DOHH2 (cell line): Measurements from ENCODE around the gene FABP7.
"Not testable (repeated sequence)": the region's sequence is repeated elsewhere in the genome, so short reads cannot be mapped to it uniquely, and the experiment has no call there.

Source experiments
- H3F3A ChIP-seq: fragments of 200-600 bp; sonication (generic), shearing (Covaris generic); 2 replicates; pipeline ENCODE4 v1.6.0; 2016; ENCODE audit warnings: antibody characterized with exemption, mild to moderate bottlenecking; ENCODE audit not compliant: control insufficient read depth, insufficient read depth
- H3K27ac ChIP-seq: fragments of 200-600 bp; sonication (generic); 2 replicates; pipeline ENCODE4 v1.5.1; 2014; ENCODE audit warnings: low read depth, mild to moderate bottlenecking, low read length, moderate library complexity
- H3K27me3 ChIP-seq: fragments of 200-600 bp; sonication (generic); 2 replicates; pipeline ENCODE4 v1.6.1; 2014; ENCODE audit warnings: mild to moderate bottlenecking, low read length, mixed read lengths; ENCODE audit not compliant: control insufficient read depth
- H3K36me3 ChIP-seq: fragments of 200-600 bp; sonication (generic); 2 replicates; pipeline ENCODE4 v1.6.1; 2014; ENCODE audit warnings: mild to moderate bottlenecking, low read length, moderate library complexity, mixed read lengths; ENCODE audit not compliant: control insufficient read depth
- H3K4me1 ChIP-seq: fragments of 200-600 bp; sonication (generic); 2 replicates; pipeline ENCODE4 v1.6.1; 2014; ENCODE audit warnings: mild to moderate bottlenecking, low read length, mixed read lengths; ENCODE audit not compliant: control insufficient read depth
- H3K4me2 ChIP-seq: fragments of 200-600 bp; sonication (generic); 2 replicates; pipeline ENCODE4 v1.6.0; 2014; ENCODE audit warnings: mild to moderate bottlenecking, low read length, moderate library complexity
- H3K4me3 ChIP-seq: fragments of 200-600 bp; sonication (generic); 2 replicates; pipeline ENCODE4 v1.5.1; 2014; ENCODE audit warnings: mild to moderate bottlenecking, low read length, mixed read lengths
- H3K79me2 ChIP-seq: fragments of 200-600 bp; sonication (generic); 2 replicates; pipeline ENCODE4 v1.6.1; 2014; ENCODE audit warnings: mild to moderate bottlenecking, low read length, mixed read lengths; ENCODE audit not compliant: control insufficient read depth
- H3K9me2 ChIP-seq: fragments of 200-600 bp; sonication (generic); replicated peaks from 2 replicates; pipeline ENCODE4 v1.6.1; 2014; ENCODE audit warnings: mild to moderate bottlenecking, low read length, mixed read lengths; ENCODE audit not compliant: control insufficient read depth
- H3K9me3 ChIP-seq: fragments of 200-600 bp; sonication (generic); 2 replicates; pipeline ENCODE4 v1.6.1; 2014; ENCODE audit warnings: antibody characterized with exemption, low read length, mixed read lengths; ENCODE audit not compliant: control insufficient read depth, insufficient read depth
- H4K20me1 ChIP-seq: fragments of 200-600 bp; sonication (generic); 2 replicates; pipeline ENCODE4 v1.6.0; 2014; ENCODE audit warnings: low read depth, mild to moderate bottlenecking, antibody characterized with exemption, low read length, moderate library complexity; ENCODE audit not compliant: control insufficient read depth, insufficient read depth
- CTCF ChIP-seq: fragments of 200-600 bp; sonication (generic); IDR thresholded peaks from one replicate; pipeline ENCODE4 v1.5.1; 2014; ENCODE audit warnings: antibody characterized with exemption, mild to moderate bottlenecking, low read depth, low read length; ENCODE audit not compliant: poor library complexity, severe bottlenecking
- EZH2phosphoT487 ChIP-seq: fragments of 200-600 bp; sonication (generic); IDR thresholded peaks from 2 replicates; pipeline ENCODE4 v1.6.1; 2017; ENCODE audit warnings: borderline replicate concordance, mild to moderate bottlenecking, antibody characterized with exemption, low read length, moderate library complexity, mixed read lengths

Gene FABP7

GRCh38 chr6:122736616-122737015, 42.9 kb upstream of the FABP7 start:
- Histone ChIP-seq H3K9me3 (no peaks in the 10 kb centered on the region), H3F3A (no peaks in the 10 kb centered on the region), H3K4me1 (no peaks in the 10 kb centered on the region), H4K20me1 (no peaks in the 10 kb centered on the region), H3K36me3 (no peaks in the 10 kb centered on the region), H3K79me2 (no peaks in the 10 kb centered on the region), H3K27ac (no peak overlapping the region), H3K9me2 (no peaks in the 10 kb centered on the region), H3K4me3 (no peak overlapping the region), H3K4me2 (no peak overlapping the region), H3K27me3 (no peaks in the 10 kb centered on the region; the same call in 1 of the 2 replicates)
- TF ChIP-seq CTCF (no peak), EZH2phosphoT487 (no peak)

DNA sequence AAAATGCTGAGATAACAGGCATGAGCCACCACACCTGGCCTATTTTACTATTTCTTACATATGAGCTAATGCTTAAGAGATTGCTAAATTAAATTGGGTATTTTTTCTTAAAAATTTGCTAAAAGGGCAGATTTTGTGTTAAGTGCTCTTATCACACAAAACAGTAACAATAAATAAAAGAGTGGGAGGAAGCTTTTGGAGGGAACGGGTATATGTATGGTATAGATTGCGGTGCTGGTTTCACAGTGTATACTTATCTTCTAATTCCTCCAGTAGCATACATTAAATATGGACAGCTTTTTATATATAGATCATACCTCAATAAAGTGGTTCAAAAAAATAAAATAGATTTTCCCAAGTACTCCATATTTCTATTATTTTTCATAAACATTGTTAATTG, 39.4 kb upstream of the FABP7 start:
- H3K9me3 ChIP-seq = no peaks in the 10 kb centered on the region
- no peaks in the 10 kb centered on the region for H3F3A ChIP-seq
- H3K4me1 ChIP-seq = no peaks in the 10 kb centered on the region
- no peaks in the 10 kb centered on the region for H3K36me3 ChIP-seq
- H3K27ac ChIP-seq = no peak overlapping the region
- H4K20me1 ChIP-seq = no peaks in the 10 kb centered on the region
- H3K27me3 ChIP-seq = no peaks in the 10 kb centered on the region
- H3K79me2 ChIP-seq = no peaks in the 10 kb centered on the region
- no peak overlapping the region for H3K4me3 ChIP-seq
- H3K9me2 ChIP-seq = no peaks in the 10 kb centered on the region
- H3K4me2 ChIP-seq = no peak overlapping the region
- TF ChIP-seq EZH2phosphoT487 (no peak), CTCF (no peak)

DNA sequence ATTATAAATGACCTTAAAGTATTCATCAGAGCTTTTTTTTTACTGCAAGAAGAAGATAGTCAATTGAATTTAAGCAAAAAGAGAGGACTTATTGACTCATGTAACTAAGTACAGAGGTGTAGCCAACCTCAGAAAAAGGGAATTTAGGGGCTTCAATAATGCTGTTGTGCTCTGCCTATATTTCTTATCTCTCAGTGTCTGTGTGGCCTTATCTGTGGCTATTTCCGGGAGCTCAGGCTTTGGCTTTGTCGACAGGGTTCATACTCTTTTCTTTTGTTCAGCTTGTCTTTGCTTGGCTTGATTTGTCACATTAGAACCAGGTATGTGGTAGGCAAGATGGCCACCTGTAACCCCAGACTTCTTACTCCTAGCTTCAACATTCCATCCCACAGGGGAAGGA, 38.6 kb upstream of the FABP7 start:
- no peaks in the 10 kb centered on the region for H4K20me1 ChIP-seq
- no peaks in the 10 kb centered on the region for H3K9me2 ChIP-seq
- H3K27me3 ChIP-seq = no peaks in the 10 kb centered on the region
- no peaks in the 10 kb centered on the region for H3F3A ChIP-seq
- H3K4me1 ChIP-seq = no peaks in the 10 kb centered on the region
- H3K79me2 ChIP-seq = no peaks in the 10 kb centered on the region
- no peak overlapping the region for H3K27ac ChIP-seq
- no peaks in the 10 kb centered on the region for H3K9me3 ChIP-seq
- H3K4me2 ChIP-seq = no peak overlapping the region
- H3K36me3 ChIP-seq = no peaks in the 10 kb centered on the region
- H3K4me3 ChIP-seq = no peak overlapping the region
- TF ChIP-seq EZH2phosphoT487 (no peak), CTCF (no peak)

DNA sequence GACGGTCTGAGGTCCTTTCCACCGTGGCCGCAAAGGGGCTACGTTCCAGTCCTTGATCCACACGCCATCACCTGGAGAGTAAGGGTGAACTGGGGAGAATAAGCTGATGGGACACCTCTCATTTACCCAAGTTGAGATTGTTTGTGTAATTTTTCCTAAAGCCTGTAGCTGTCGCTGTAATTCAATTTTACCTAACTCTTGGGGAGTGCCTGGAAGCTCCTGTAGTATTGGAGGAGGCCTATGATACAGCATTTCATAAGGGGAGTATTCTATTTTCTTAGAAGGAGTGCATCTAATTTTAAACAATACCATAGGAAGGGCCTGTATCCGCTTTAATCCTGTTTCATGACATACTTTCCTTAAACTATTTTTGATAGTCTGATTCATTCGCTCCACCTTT, 35.3 kb upstream of the FABP7 start:
- not testable (repeated sequence) for H3K9me2 ChIP-seq, H3K27ac ChIP-seq, H3K4me2 ChIP-seq, H3F3A ChIP-seq, H3K79me2 ChIP-seq, H3K27me3 ChIP-seq, H3K4me1 ChIP-seq, H3K4me3 ChIP-seq, H3K9me3 ChIP-seq, H3K36me3 ChIP-seq, H4K20me1 ChIP-seq
- peak; percentile 23 for TF ChIP-seq CTCF

DNA sequence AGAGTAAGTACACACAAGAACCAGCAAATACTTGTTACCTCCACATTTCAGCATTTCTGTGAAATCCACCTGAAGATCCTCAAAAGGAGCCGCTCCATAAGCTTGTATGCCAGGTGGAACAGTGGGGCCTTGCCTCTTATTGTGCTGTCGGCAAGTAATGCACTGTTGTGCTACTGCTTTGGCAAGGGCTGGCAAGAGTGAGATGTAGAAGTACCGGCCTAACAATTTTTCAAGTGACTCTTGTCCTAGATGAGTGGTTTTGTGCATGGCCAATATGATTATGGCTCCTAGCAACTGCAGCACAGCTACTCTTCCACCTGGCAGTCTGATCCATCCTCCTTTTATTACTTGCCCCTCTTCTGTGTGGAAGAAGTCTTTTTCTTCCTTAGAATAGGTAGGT, 34.7 kb upstream of the FABP7 start:
- not testable (repeated sequence) for H3K4me1 ChIP-seq, H3F3A ChIP-seq, H3K27ac ChIP-seq, H3K4me3 ChIP-seq, H3K9me3 ChIP-seq, H4K20me1 ChIP-seq, H3K9me2 ChIP-seq, H3K79me2 ChIP-seq, H3K36me3 ChIP-seq, H3K4me2 ChIP-seq, H3K27me3 ChIP-seq
